Measurements from ENCODE around the gene KLF3.
A peak's percentile ranks its signal among the peaks of the same experiment; 100 is the strongest.
"Not testable (repeated sequence)": the region's sequence is repeated elsewhere in the genome, so short reads cannot be mapped to it uniquely, and the experiment has no call there.

The KLF3 gene

DNA sequence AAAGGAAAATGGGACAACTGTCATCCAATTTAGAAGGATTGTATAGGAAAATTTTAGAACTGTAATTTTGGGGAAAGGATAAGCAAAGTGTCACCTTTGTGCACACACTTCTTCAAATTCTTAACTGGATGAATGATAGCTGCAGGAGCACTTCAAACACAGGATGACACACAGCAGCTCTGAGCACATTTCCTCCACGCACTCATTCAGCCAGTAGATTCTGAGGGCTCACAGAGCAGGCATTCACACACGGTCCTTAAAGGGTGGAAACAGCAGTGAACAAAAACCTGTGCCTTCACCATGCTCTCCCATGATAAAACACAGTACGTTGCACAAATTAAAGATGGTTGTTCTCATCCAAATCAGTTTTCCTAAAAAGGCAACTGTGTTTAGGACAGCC, 38.5 kb upstream of the KLF3 start:
- Histone ChIP-seq H3K79me1 (replicated peaks; ENCODE audit: low read length, poor library complexity, severe bottlenecking) (no peaks in the 10 kb centered on the region), H3K14ac (ENCODE audit: low read length in 2 of 2) (peak overlapping the region in 1 of 2 experiments; percentile 26)
- WGBS, result 65% methylated on average over 3 of the region's 3 CpGs

DNA sequence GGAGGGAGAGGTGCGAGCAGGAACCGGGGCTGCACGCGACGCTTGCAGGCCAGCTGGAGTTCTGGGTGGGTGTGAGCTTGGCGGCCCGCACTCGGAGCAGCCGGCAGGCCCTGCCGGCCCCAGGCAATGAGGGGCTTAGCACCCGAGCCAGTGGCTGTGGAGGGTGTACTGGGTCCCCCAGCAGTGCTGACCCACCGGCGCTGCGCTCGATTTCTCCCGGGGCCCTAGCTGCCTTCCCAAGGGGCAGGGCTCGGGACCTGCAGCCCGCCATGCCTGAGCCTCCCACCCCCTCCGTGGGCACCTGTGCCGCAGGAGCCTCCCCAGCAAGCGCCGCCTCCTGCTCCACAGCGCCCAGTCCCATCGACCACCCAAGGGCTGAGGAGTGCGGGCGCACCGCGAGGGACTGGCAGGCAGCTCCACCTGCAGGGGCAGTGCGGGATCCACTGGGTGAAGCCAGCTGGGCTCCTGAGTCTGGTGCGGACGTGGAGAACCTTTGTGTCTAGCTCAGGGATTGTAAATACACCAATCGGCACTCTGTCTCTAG, 37.0 kb upstream of the KLF3 start:
- not testable (repeated sequence) for H2BK5ac ChIP-seq (ENCODE audit: low read depth, low read length, poor library complexity, severe bottlenecking); H3K4me1 ChIP-seq (ENCODE audit: control insufficient read depth, insufficient read depth, low read depth, low read length); H3K36me3 ChIP-seq (ENCODE audit: control insufficient read depth in 1 of 2, insufficient read depth in 2 of 2, low read depth in 1 of 2, low read length in 2 of 2); H3K79me1 ChIP-seq (replicated peaks; ENCODE audit: low read length, poor library complexity, severe bottlenecking); H2BK120ac ChIP-seq (ENCODE audit: low read depth, low read length); H2BK12ac ChIP-seq (ENCODE audit: low read length in 2 of 2); H3K9me3 ChIP-seq (ENCODE audit: control insufficient read depth, low read length); H4K8ac ChIP-seq (ENCODE audit: low read length); H3K23ac ChIP-seq (ENCODE audit: low read length in 2 of 2); DNase-seq; H2AK5ac ChIP-seq (ENCODE audit: low read length, severe bottlenecking); H3K27ac ChIP-seq (ENCODE audit: low read length, poor library complexity, severe bottlenecking); H3K4ac ChIP-seq (ENCODE audit: low read depth in 1 of 2, low read length in 2 of 2); H3K4me2 ChIP-seq (ENCODE audit: low read length, poor library complexity, severe bottlenecking); H2AFZ ChIP-seq (ENCODE audit: low read depth, low read length); H3K4me3 ChIP-seq (ENCODE audit: insufficient read depth in 1 of 2, low read depth in 1 of 2, low read length in 2 of 2); H3K14ac ChIP-seq (ENCODE audit: low read length in 2 of 2); H2BK15ac ChIP-seq (ENCODE audit: low read depth, poor library complexity, severe bottlenecking); H4K91ac ChIP-seq (ENCODE audit: low read length); H3K27me3 ChIP-seq (ENCODE audit: control insufficient read depth in 1 of 2, insufficient read depth in 1 of 2, low read length in 2 of 2); H3K9ac ChIP-seq (ENCODE audit: low read length)
- WGBS, result 99% methylated on average over 29 of the region's 32 CpGs
- peak overlapping the region in 1 of 2 experiments; percentile 24 for H3K18ac ChIP-seq (ENCODE audit: low read depth in 1 of 2, low read length in 2 of 2)

More for the DNA sequence above, 38.5 kb upstream of the KLF3 start:
- Histone ChIP-seq H3K36me3 (ENCODE audit: control insufficient read depth in 1 of 2, insufficient read depth in 2 of 2, low read depth in 1 of 2, low read length in 2 of 2) (no peaks in the 10 kb centered on the region), H3K4me2 (ENCODE audit: low read length, poor library complexity, severe bottlenecking) (no peak overlapping the region), H2BK12ac (ENCODE audit: low read length in 2 of 2) (no peak overlapping the region), H3K18ac (ENCODE audit: low read depth in 1 of 2, low read length in 2 of 2) (no peak overlapping the region), H3K23ac (ENCODE audit: low read length in 2 of 2) (no peak overlapping the region), H2AK5ac (ENCODE audit: low read length, severe bottlenecking) (no peak overlapping the region), H3K9me3 (ENCODE audit: control insufficient read depth, low read length) (no peaks in the 10 kb centered on the region), H3K4me3 (ENCODE audit: insufficient read depth in 1 of 2, low read depth in 1 of 2, low read length in 2 of 2) (no peak overlapping the region), H2BK120ac (ENCODE audit: low read depth, low read length) (no peak overlapping the region), H2BK5ac (ENCODE audit: low read depth, low read length, poor library complexity, severe bottlenecking) (no peak overlapping the region), H3K4ac (ENCODE audit: low read depth in 1 of 2, low read length in 2 of 2) (no peak overlapping the region), H3K27me3 (ENCODE audit: control insufficient read depth in 1 of 2, insufficient read depth in 1 of 2, low read length in 2 of 2) (no peaks in the 10 kb centered on the region), H4K91ac (ENCODE audit: low read length) (no peak overlapping the region), H3K27ac (ENCODE audit: low read length, poor library complexity, severe bottlenecking) (no peak overlapping the region), H4K8ac (ENCODE audit: low read length) (no peak overlapping the region), H3K9ac (ENCODE audit: low read length) (no peak overlapping the region), H2BK15ac (ENCODE audit: low read depth, poor library complexity, severe bottlenecking) (no peak overlapping the region), H3K4me1 (ENCODE audit: control insufficient read depth, insufficient read depth, low read depth, low read length) (no peaks in the 10 kb centered on the region), H2AFZ (ENCODE audit: low read depth, low read length) (no peak overlapping the region)
- DNase-seq, result no peak

GRCh38 chr4:38630519-38630918, 33.5 kb upstream of the KLF3 start:
- H2AFZ ChIP-seq (ENCODE audit: low read depth, low read length), result no peak overlapping the region

GRCh38 chr4:38634047-38634759, 29.8 kb upstream of the KLF3 start:
- Histone ChIP-seq H3K23ac (ENCODE audit: low read length in 2 of 2) (no peak overlapping the region), H2AFZ (ENCODE audit: low read depth, low read length) (no peak overlapping the region), H3K14ac (ENCODE audit: low read length in 2 of 2) (no peak overlapping the region), H3K27ac (ENCODE audit: low read length, poor library complexity, severe bottlenecking) (no peak overlapping the region), H3K4me3 (ENCODE audit: insufficient read depth in 1 of 2, low read depth in 1 of 2, low read length in 2 of 2) (no peak overlapping the region), H3K4ac (ENCODE audit: low read depth in 1 of 2, low read length in 2 of 2) (no peak overlapping the region), H3K9ac (ENCODE audit: low read length) (no peak overlapping the region), H3K9me3 (ENCODE audit: control insufficient read depth, low read length) (no peaks in the 10 kb centered on the region), H3K79me1 (replicated peaks; ENCODE audit: low read length, poor library complexity, severe bottlenecking) (no peaks in the 10 kb centered on the region), H3K18ac (ENCODE audit: low read depth in 1 of 2, low read length in 2 of 2) (no peak overlapping the region), H2BK5ac (ENCODE audit: low read depth, low read length, poor library complexity, severe bottlenecking) (no peak overlapping the region), H3K4me1 (ENCODE audit: control insufficient read depth, insufficient read depth, low read depth, low read length) (no peaks in the 10 kb centered on the region), H3K36me3 (ENCODE audit: control insufficient read depth in 1 of 2, insufficient read depth in 2 of 2, low read depth in 1 of 2, low read length in 2 of 2) (no peaks in the 10 kb centered on the region), H3K27me3 (ENCODE audit: control insufficient read depth in 1 of 2, insufficient read depth in 1 of 2, low read length in 2 of 2) (no peaks in the 10 kb centered on the region), H2AK5ac (ENCODE audit: low read length, severe bottlenecking) (no peak overlapping the region), H3K4me2 (ENCODE audit: low read length, poor library complexity, severe bottlenecking) (no peak overlapping the region), H2BK12ac (ENCODE audit: low read length in 2 of 2) (no peak overlapping the region), H4K8ac (ENCODE audit: low read length) (no peak overlapping the region), H4K91ac (ENCODE audit: low read length) (no peak overlapping the region), H2BK120ac (ENCODE audit: low read depth, low read length) (no peak overlapping the region), H2BK15ac (ENCODE audit: low read depth, poor library complexity, severe bottlenecking) (no peak overlapping the region)
- 90% methylated on average over 3 of the region's 3 CpGs for WGBS
- no peak for DNase-seq

More at GRCh38 chr4:38630519-38630918, 33.5 kb upstream of the KLF3 start:
- no peak overlapping the region for H2BK5ac ChIP-seq (ENCODE audit: low read depth, low read length, poor library complexity, severe bottlenecking)
- H3K27me3 ChIP-seq (ENCODE audit: control insufficient read depth in 1 of 2, insufficient read depth in 1 of 2, low read length in 2 of 2), result no peaks in the 10 kb centered on the region
- H3K4ac ChIP-seq (ENCODE audit: low read depth in 1 of 2, low read length in 2 of 2), result no peak overlapping the region
- no peak overlapping the region for H3K18ac ChIP-seq (ENCODE audit: low read depth in 1 of 2, low read length in 2 of 2)
- no peak overlapping the region for H3K4me3 ChIP-seq (ENCODE audit: insufficient read depth in 1 of 2, low read depth in 1 of 2, low read length in 2 of 2)
- H3K36me3 ChIP-seq (ENCODE audit: control insufficient read depth in 1 of 2, insufficient read depth in 2 of 2, low read depth in 1 of 2, low read length in 2 of 2), result no peaks in the 10 kb centered on the region
- H3K4me1 ChIP-seq (ENCODE audit: control insufficient read depth, insufficient read depth, low read depth, low read length), result no peaks in the 10 kb centered on the region
- H3K9ac ChIP-seq (ENCODE audit: low read length), result no peak overlapping the region
- no peak overlapping the region for H2BK120ac ChIP-seq (ENCODE audit: low read depth, low read length)
- no peak for DNase-seq
- H2AK5ac ChIP-seq (ENCODE audit: low read length, severe bottlenecking), result no peak overlapping the region
- no peak overlapping the region for H3K27ac ChIP-seq (ENCODE audit: low read length, poor library complexity, severe bottlenecking)
- H2BK15ac ChIP-seq (ENCODE audit: low read depth, poor library complexity, severe bottlenecking), result no peak overlapping the region
- H3K9me3 ChIP-seq (ENCODE audit: control insufficient read depth, low read length), result no peaks in the 10 kb centered on the region
- no peak overlapping the region for H4K91ac ChIP-seq (ENCODE audit: low read length)
- H3K14ac ChIP-seq (ENCODE audit: low read length in 2 of 2), result no peak overlapping the region
- no peak overlapping the region for H3K23ac ChIP-seq (ENCODE audit: low read length in 2 of 2)
- H3K79me1 ChIP-seq (replicated peaks; ENCODE audit: low read length, poor library complexity, severe bottlenecking), result no peaks in the 10 kb centered on the region
- no peak overlapping the region for H3K4me2 ChIP-seq (ENCODE audit: low read length, poor library complexity, severe bottlenecking)
- H2BK12ac ChIP-seq (ENCODE audit: low read length in 2 of 2), result no peak overlapping the region
- H4K8ac ChIP-seq (ENCODE audit: low read length), result no peak overlapping the region

All from mesenchymal stem cell (in vitro differentiated cells and primary cell).